Measurements from ENCODE around the gene OR5K4.
"Not testable (repeated sequence)": the region's sequence is repeated elsewhere in the genome, so short reads cannot be mapped to it uniquely, and the experiment has no call there.

Gene OR5K4

GRCh38 chr3:98371853-98372252 is 18.2 kb downstream of the OR5K4 start:
- no peak for DNase-seq

DNA sequence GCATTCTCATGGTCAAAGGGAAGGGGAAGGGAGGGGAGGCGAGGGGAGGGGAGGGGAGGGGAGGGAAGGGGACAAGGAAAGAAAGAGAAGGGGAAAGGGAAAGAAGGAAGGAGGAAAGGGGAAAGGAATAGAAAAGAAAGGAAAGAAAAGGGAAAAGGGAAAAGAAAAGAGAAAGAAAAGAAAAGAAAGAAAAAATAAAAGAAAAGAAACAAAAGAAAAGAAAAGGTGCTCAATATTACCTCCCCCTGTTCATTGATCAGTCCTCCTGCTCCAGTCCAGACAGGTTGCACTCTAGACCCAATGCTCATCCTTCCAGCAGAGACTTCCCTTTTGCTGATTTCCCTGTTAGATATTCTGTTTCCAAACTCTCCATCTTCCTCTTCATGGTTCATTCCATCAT is 18.8 kb downstream of the OR5K4 start:
- DNase-seq, result no peak

GRCh38 chr3:98376631-98377030 is 23.0 kb downstream of the OR5K4 start:
- DNase-seq, result no peak

DNA sequence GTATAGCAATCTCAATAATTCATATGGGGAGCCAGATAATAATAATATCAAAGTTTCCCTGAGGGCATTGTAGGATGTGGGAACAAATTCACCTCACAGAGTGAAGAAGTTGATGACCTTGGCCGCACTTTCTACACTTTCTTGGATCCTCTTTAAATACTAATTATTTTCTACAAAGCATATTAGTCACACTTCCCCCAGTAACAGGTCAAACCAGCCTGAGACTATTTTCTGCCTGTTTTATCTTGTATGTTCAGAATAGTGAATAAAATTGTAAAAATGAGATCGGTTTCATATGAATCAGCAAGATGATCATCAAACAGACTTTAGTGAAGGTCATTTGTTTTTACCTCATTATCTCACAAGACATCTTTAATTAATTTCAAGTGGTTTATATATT is 34.5 kb downstream of the OR5K4 start:
- no peak for DNase-seq

GRCh38 chr3:98390366-98390765 is 36.7 kb downstream of the OR5K4 start, which contains the start of gene OR5K3:
OR5K3 (plus strand) TSS chr3:98390666; CDS start chr3:98390666, 0 bp downstream.
- no peak for DNase-seq

- no peak for DNase-seq
These were observed 41.4 kb downstream of the OR5K4 start for GRCh38 chr3:98395101-98395500.

- not testable (repeated sequence) for DNase-seq
These were observed 42.8 kb downstream of the OR5K4 start for GRCh38 chr3:98396482-98396881.

- DNase-seq, result peak; percentile 5 to 6
These were observed 44.9 kb downstream of the OR5K4 start for GRCh38 chr3:98398513-98398912.

DNA sequence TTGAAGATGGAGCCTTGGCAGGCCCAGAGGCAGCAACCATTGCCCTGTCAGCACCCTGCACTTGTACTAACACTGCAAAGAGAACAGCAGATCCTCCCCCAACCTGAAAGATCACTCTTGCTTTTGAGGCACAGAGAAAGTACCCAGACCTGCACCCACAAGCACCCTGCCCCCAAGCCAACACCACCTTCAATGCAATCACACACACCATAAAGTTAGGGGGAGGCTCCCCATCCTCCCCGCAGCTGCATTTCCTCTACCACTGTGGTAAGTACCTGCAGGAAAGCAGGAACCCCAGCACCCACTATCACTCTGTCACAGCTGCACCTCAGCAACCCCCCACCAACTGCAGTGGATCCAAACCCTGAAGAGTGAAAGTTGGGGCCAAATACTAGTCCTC is 48.9 kb downstream of the OR5K4 start:
- no peak for DNase-seq

DNA sequence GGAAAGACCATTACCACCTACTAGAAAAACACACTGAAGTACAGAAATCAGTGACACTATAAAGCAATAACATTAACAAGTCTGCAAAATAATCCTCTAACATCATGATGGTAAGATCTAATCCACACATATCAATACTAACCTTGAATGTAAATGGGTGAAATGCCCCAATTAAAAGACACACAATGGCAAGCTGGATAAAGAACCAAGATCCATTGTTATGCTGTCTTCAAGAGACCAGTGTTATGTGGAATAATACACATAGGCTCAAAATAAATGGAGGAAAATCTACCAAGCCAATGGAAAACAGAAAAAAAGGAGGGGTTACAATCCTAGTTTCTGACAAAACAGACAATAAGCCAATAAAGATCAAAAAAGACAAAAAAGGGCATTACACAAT is 50.4 kb downstream of the OR5K4 start:
- no peak for DNase-seq
